K562 (cell line): ENCODE data around the gene PHF1. TPM values are rescaled to one million over a fixed set of nuclear protein-coding genes. Genes with fewer than 3 reads are reported as not detected.

ENCODE experiments used
- BMI1 ChIP-seq: fragments of 150-350 bp; IDR thresholded peaks from 2 replicates; pipeline ENCODE4 v1.6.1; 2014; ENCODE audit warnings: low read length
- BRD9 ChIP-seq: fragments of 450-650 bp; IDR thresholded peaks from 2 replicates; pipeline ENCODE4 v1.6.1; 2018; ENCODE audit warnings: low read depth; ENCODE audit not compliant: partially characterized antibody
- CBFA2T2 ChIP-seq: fragments of 450-650 bp; conservative IDR thresholded peaks from 2 replicates; pipeline ENCODE4 v1.6.1; 2017; ENCODE audit warnings: mild to moderate bottlenecking
- CXXC5 ChIP-seq: fragments of 250-450 bp; sonication (Bioruptor Pico); IDR thresholded peaks from 2 replicates; pipeline ENCODE4 v1.8.0; 2022; ENCODE audit warnings: inconsistent platforms, mild to moderate bottlenecking, moderate library complexity
- DLX4 ChIP-seq: fragments of 250-450 bp; sonication (Bioruptor Pico); IDR thresholded peaks from 2 replicates; pipeline ENCODE4 v1.6.1; 2021; ENCODE audit warnings: mild to moderate bottlenecking
- EP400 ChIP-seq: fragments of 450-650 bp; IDR thresholded peaks from 2 replicates; pipeline ENCODE4 v1.6.1; 2017; ENCODE audit warnings: antibody characterized with exemption, mild to moderate bottlenecking, moderate library complexity
- MCM5 ChIP-seq: fragments of 450-650 bp; IDR thresholded peaks from 2 replicates; pipeline ENCODE4 v1.6.1; 2016; ENCODE audit warnings: low read depth
- NR0B1 ChIP-seq: fragments of 450-650 bp; IDR thresholded peaks from one replicate; pipeline ENCODE4 v1.6.1; 2018; ENCODE audit warnings: mild to moderate bottlenecking, moderate library complexity; ENCODE audit not compliant: partially characterized antibody
- RBM15 ChIP-seq: fragments of 200-400 bp; formaldehyde crosslinking; IDR thresholded peaks from 2 replicates; pipeline ENCODE4 v1.6.1; 2018; ENCODE audit warnings: mild to moderate bottlenecking, low read length, moderate library complexity; ENCODE audit not compliant: insufficient read depth
- RFX5 ChIP-seq: IDR thresholded peaks from 2 replicates; pipeline ENCODE4 v1.6.1; 2011; ENCODE audit warnings: low read depth, mild to moderate bottlenecking, improper control_type of control experiment, low read length
- SFPQ ChIP-seq: fragments of 200-400 bp; formaldehyde crosslinking; IDR thresholded peaks from 2 replicates; pipeline ENCODE4 v1.6.1; 2017; ENCODE audit warnings: mild to moderate bottlenecking, low read depth, low read length, moderate library complexity
- STAT5A ChIP-seq: IDR thresholded peaks from 2 replicates; pipeline ENCODE4 v1.6.1; 2012; ENCODE audit warnings: low read length, inconsistent platforms, borderline replicate concordance
- TGIF2 ChIP-seq: sonication (generic); formaldehyde crosslinking; IDR thresholded peaks from 2 replicates; pipeline ENCODE4 v1.8.1; 2022; ENCODE audit warnings: mild to moderate bottlenecking, missing genetic modification reagents, moderate library complexity
- WHSC1 ChIP-seq: IDR thresholded peaks from one replicate; pipeline ENCODE4 v1.6.1; 2012; ENCODE audit warnings: low read length, control low read depth, inconsistent platforms
- ZFX ChIP-seq: sonication (generic); formaldehyde crosslinking; IDR thresholded peaks from 2 replicates; pipeline ENCODE4 v1.8.0; 2022; ENCODE audit warnings: mild to moderate bottlenecking, missing genetic modification reagents, moderate library complexity
- ZNF274 ChIP-seq: IDR thresholded peaks from 2 replicates; pipeline ENCODE4 v1.6.1; 2011; ENCODE audit warnings: low read depth, mild to moderate bottlenecking, low read length, moderate library complexity, borderline replicate concordance
- ZNF512 ChIP-seq: IDR thresholded peaks from 2 replicates; pipeline ENCODE4 v1.6.1; 2016; ENCODE audit warnings: missing genetic modification characterization, missing compliant biosample characterization
- ZNF592 ChIP-seq: fragments of 450-650 bp; IDR thresholded peaks from 2 replicates; pipeline ENCODE4 v1.6.1; 2017; ENCODE audit warnings: antibody characterized with exemption, mild to moderate bottlenecking
- ZZZ3 ChIP-seq: fragments of 450-650 bp; IDR thresholded peaks from 2 replicates; pipeline ENCODE4 v1.6.1; 2016; ENCODE audit warnings: antibody characterized with exemption, mild to moderate bottlenecking, moderate library complexity
- polyA plus RNA-seq, 8 experiments: library from polyadenylated mRNA; depleted of rRNA in 4 of 8; stranded (reverse) in 5 of 8; unstranded in 3 of 8; fragments of >200 nt; fragmentation: Nextera tagmentation in 2 of 8; fragmentation: Illumina TruSeq in 1 of 8; extraction: Ambion mirVana in 2 of 8; extraction: Trizol in 1 of 8; gene quantifications; 2 replicates each; pipeline versions ENCODE4 v1.2.1 to v1.2.3, GENCODE V29; 2011 to 2014; ENCODE audit warnings: inconsistent platforms in 1 of 8, missing spikeins in 1 of 8
- total RNA-seq, 7 experiments: library from RNA; depleted of rRNA in 6 of 7; stranded (reverse); fragments of >200 nt in 6 of 7; fragmentation: Illumina TruSeq in 2 of 7; extraction: Trizol in 2 of 7; gene quantifications; 2 replicates each; pipeline versions ENCODE4 v1.2.1 to v1.2.3, GENCODE V29; 2011 to 2021; ENCODE audit warnings: low replicate concordance in 1 of 7

The PHF1 gene
- total and polyA plus RNA-seq, 9 of the 15 experiments (the other 6 are each of a cell fraction or from before 2014, with no cell fraction given), result 3.7 to 64.2 (median 33.7) TPM

- no peak for TF ChIP-seq ZFX (CRISPR knock-in tag)
- TF ChIP-seq BRD9, result peak; percentile 20
- no peak for TF ChIP-seq RFX5
- TF ChIP-seq BMI1, result no peak
- TF ChIP-seq ZZZ3, result no peak
- TF ChIP-seq EP400, result no peak
- no peak for TF ChIP-seq STAT5A
- TF ChIP-seq SFPQ, result no peak
- no peak for TF ChIP-seq MCM5
- TF ChIP-seq WHSC1, result no peak
- TF ChIP-seq DLX4, result no peak
- peak; percentile 50; the same call in 1 of the 2 replicates for TF ChIP-seq TGIF2 (CRISPR knock-in tag)
- TF ChIP-seq CBFA2T2, result no peak
- TF ChIP-seq RBM15, result no peak
- TF ChIP-seq ZNF512 (tag), result no peak
- TF ChIP-seq ZNF592, result peak; percentile 32; the same call in 1 of the 2 replicates
- TF ChIP-seq ZNF274, result no peak
- no peak for TF ChIP-seq CXXC5 (CRISPR knock-in tag)
- TF ChIP-seq NR0B1, result no peak
These were observed 6.5 kb downstream of the PHF1 start (continued) for GRCh38 chr6:33417128-33417902.
